Ecto neural progenitor cell (in vitro differentiated cells): ENCODE data around the gene INF2.

Source experiments
- DNase-seq: peaks from one replicate; pipeline ENCODE4 v3.0.0-alpha.2; 2018; ENCODE audit warnings: low spot score

INF2 gene

DNA sequence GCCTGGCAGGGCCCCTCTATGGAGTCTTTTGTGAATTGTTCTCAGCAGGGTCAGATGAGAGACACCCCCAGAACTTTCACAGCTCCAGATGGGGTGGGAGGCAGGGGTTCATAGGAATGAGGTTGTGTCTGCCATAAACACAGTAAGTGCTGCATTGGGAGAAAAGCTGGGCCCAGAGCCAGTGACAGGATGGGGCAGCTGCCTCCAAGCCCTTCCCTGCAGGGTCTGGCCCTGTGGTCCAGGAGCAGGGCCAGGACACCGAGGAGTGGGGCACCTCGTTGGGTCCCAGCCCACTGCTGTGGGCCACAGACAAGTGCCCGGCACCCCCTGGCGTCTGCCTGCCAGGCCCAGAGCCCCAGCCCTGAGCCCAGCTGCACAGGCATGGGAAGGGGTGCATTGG lies 13.3 kb downstream of the INF2 start:
- no peak for DNase-seq

DNA sequence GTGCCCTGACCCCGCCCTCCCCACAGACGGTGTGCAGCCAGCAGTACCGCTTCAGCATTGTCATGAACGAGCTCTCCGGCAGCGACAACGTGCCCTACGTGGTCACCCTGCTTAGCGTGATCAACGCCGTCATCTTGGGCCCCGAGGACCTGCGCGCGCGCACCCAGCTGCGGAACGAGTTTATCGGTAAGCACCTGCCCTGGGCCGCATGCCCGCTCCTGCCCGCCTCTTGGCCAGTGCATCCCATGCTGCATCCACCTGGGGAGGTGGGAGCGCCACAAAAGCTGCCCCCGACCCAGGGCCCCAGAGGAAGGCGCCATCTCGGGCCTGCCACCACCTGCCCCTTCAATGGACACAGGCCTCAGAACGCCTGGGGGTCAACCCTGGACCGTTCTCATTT lies 13.9 kb downstream of the INF2 start:
- DNase-seq: no peak

DNA sequence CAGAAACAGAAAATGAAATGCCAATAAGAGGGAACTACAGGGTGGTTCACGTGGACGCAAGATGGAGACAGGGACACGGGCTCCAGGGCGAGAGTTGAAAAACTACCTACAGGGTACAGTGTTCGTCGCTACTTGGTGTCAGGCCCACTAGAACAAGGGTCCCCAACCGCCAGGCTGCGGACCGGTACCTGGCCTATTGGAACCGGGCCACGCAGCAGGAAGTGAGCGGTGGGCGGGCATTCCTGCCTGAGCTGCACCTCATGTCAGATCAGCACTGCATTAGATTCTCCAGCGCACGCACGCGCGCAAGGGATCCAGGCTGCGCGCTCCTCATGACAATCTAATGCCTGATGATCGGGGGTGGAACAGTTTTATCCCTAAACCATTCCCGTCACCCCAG lies 14.8 kb downstream of the INF2 start:
- no peak for DNase-seq

DNA sequence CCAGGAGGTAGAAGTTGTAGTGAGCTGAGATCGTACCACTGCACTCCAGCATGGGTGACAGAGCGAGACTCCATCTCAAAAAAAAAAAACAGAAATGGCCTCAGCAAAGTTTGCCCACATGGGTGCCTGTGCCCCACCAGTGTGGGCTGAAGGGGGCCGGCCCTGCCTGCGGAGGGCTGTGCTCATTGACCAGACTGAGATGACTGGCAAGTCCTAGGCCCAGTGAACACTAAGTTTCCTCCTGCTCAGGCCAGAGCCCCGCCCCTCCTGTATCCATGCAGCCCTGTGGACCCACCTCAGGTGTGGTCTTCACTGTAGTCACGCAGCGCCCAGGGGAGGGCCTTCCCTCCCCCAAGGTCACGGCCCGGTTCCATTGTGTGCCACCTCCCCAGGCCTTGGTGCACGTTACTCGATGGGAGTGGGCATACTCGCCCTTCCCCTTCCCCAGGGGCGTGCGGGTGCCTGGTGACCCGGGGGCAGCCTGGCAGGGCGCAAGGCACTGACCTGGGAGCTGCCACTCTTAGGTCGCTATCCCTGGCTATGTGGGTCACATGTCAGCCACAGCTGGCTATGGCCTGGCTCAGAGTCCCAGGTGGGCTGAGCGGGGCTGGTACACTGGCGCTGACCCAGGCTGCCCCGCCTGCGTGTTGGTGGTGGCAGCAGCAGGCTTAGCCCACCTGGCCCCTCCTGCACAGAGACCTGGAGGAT lies 16.1 kb downstream of the INF2 start:
- no peak for DNase-seq

DNA sequence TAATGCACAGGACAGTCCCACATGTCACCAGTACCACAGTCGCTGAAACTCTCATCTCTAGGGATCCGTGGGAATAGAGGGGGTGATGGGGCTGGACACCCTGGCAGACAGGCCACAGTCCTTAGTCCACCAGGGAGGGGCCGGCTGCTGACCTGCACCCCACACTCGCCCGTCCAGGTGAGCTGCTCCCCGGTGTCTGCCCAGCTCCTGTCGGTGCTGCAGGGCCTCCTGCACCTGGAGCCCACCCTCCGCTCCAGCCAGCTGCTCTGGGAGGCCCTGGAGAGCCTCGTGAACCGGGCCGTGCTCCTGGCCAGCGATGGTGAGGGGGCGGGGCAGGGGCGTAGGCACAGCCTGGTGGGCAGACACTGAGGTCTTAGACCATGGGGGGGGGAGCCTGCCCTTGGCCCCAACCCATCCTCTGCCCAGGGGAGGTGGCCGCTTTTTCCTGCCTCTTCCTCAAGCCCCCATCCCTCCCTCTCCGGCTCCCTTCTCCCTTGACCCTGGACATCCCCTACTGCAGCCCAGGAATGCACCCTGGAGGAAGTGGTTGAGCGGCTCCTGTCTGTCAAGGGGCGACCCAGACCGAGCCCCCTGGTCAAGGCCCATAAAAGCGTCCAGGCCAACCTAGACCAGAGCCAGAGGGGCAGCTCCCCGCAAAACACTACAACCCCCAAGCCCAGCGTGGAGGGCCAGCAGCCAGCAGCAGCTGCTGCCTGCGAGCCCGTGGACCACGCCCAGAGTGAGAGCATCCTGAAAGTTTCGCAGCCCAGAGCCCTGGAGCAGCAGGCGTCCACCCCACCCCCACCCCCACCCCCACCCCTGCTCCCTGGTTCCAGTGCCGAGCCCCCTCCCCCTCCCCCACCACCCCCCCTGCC lies 17.6 kb downstream of the INF2 start:
- DNase-seq: no peak

DNA sequence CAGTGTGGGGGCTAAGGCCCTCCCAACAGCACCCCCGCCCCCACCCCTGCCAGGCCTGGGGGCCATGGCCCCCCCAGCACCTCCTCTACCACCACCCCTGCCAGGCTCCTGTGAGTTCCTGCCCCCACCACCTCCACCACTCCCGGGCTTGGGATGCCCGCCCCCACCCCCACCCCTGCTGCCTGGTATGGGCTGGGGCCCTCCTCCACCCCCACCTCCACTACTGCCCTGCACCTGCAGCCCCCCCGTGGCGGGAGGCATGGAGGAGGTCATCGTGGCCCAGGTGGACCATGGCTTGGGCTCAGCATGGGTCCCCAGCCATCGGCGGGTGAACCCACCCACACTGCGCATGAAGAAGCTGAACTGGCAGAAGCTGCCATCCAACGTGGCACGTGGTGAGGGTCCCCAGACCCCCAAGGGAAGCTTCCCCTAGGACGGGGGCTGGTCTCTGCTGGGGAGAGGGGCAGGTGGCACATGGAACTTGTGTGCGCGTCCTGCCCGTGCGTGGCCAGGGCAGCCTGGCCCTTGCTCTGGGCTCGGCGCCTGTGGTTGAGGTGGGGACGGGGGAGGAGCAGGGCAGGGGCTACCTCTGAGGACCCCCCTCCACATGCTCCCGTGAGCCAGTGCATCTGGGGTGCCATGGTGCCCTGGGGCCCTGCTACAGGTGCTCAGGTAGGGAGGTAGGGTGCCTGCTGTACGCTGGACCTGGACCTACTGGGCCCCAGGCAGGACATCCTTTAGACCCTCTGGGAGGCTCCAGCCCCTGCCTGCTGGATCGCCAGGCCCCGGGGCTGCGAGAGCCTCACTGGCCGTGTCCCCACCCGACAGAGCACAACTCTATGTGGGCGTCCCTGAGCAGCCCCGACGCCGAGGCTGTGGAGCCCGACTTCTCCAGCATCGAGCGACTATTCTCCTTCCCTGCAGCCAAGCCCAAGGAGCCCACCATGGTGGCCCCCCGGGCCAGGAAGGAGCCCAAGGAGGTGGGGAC lies 18.5 kb downstream of the INF2 start:
- no peak for DNase-seq

DNA sequence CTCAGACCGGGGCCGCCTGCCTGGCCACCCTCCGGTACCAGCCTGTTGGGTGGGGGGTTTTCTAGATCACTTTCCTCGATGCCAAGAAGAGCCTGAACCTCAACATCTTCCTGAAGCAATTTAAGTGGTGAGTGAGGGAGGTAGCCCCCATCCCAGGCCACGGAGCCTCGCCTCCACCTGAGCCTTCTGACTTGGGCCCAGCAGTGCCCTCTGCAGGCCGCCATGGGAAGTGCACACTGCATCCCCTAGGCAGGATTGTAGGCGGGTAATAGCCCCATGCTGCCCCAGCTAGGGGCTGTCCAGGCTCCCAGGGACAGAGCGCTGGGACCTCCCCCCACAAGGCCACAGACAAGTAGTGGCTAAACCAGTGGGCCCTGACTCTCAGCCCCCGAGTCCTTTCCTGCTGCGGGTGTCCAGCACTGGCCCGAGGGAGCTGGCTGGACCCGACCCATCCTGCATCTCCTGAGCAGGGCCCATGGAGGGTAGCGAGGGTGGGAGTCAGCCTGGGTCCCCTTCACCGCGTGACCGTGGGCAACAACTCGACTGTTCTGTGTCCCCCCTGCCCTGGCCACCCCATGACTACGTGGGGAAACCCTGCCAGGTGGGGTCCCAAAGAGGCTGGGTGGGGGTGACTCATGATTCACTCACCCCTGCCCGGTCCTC lies 19.3 kb downstream of the INF2 start:
- peak; percentile 88 for DNase-seq

DNA sequence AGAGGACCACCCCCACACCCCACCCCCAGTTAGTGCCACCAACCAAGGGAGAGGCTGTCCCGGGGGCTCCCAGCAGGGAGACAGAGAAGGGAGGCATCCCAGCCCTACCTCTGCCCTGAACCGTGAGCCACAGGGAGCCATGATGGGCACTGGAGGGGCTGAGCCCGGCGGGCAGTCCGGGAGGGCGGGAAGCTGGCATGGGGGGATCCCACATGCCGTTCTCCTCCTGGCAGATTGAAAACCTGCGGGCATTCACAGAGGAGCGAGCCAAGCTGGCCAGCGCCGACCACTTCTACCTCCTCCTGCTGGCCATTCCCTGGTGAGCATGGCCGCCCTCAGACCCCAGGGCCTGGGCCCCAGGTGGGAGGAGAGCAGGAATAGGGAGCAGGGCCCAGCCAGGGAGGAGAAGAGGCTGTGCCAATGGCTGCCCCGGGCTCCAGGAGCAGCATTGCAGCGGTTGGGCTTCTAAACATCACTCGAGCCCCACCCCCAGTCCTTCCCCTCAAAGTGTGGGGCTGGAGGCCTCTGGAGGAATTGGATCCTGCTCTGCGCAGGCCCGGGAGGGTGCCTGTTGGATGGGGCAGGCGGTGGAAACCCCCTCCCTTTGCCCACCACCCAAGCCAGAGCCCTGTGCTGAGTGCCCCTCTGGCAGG lies 20.1 kb downstream of the INF2 start:
- no peak for DNase-seq

DNA sequence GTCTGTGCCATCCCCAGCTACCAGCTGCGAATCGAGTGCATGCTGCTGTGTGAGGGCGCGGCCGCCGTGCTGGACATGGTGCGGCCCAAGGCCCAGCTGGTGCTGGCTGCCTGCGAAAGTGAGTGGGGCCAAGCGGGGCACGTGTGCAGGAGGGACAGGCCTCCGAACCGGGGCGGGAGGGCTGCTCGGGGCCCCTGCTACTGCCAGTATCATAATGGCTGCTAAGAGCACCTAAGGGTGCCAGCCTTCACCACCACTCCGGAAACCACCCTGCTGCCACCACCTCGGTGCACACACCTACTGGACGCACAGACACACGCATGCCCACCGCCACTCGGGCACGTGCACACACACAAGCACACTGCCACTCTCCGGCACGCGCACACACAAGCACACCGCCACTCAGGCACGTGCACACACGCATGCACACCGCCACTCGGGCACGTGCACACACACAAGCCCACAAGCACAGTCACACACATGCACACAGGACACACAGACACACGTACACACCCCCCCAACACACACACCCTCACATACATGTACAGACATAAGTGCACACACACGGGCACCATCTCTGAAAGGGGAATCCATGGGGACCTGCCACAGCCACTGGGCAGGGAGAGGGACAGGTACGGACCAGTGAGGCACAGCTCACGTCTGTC lies 20.8 kb downstream of the INF2 start:
- no peak for DNase-seq

DNA sequence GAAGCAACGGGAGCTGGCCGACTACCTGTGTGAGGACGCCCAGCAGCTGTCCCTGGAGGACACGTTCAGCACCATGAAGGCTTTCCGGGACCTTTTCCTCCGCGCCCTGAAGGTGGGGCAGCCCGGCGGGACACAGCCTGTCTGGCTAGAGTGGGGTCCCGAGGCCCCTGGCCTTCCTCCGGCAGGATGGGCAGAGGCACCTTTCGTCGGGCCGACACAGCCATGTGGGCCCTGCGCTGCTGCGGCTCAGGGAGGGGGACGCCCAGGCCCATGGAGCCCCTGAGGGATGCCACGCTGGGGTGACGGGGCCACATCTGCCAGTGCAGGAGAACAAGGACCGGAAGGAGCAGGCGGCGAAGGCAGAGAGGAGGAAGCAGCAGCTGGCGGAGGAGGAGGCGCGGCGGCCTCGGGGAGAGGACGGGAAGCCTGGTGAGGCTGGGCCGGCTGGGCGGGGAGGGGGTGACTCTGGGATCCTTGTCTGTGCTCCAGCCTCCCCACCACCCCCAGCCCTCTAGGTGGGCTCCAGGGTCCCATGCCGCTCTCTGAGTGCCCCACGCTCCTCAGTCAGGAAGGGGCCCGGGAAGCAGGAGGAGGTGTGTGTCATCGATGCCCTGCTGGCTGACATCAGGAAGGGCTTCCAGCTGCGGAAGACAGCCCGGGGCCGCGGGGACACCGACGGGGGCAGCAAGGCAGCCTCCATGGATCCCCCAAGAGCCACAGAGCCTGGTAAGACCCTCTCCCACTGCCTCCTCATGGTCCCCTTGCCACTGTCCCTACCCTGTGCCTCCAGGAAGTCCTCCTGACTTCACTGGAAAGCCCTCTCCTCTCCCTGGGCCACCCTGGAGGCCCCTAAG lies 23.7 kb downstream of the INF2 start:
- DNase-seq: no peak

DNA sequence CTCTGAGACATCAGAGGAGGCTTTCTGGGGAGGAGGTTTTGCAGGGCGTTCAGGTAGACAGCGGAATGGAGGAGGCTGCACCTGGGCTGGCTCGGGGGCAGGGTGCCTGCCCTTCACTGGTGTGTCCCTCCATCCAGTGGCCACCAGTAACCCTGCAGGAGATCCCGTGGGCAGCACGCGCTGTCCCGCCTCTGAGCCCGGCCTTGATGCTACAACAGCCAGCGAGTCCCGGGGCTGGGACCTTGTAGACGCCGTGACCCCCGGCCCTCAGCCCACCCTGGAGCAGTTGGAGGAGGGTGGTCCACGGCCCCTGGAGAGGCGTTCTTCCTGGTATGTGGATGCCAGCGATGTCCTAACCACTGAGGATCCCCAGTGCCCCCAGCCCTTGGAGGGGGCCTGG lies 24.6 kb downstream of the INF2 start:
- DNase-seq: no peak

DNA sequence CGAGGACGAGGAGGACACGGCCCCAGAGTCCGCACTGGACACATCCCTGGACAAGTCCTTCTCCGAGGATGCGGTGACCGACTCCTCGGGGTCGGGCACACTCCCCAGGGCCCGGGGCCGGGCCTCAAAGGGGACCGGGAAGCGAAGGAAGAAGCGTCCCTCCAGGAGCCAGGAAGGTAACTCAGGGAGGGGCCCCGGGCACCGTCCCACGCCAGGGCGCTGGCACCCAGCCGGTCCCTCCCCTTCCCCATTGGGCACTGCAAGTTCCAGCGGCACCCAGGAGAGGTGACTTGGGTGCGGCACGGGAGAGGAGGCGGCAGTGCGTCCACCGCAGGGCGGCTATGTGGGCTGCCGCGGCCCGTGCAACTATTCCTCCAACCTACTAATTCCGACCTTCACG lies 25.3 kb downstream of the INF2 start:
- no peak for DNase-seq

DNA sequence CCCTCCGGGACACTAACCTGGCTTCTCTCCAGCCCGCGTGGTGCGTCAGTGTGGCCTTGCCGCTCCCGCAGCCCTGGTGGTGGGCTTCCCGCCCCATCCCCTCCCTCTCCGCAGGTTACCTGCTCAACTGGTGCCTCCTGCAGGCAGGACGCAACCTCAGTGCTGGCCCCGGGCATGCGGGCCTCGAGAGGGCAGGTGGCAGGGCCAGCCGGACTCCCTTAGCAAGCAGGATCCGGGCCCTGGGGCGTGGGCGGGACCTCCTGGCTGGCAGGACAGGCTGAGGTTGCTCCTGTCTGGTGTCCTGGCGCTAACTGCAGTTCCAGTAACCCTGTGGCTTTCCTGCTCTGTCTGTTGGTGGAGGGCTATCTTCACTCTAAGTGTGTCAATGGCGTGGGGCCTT lies 26.0 kb downstream of the INF2 start:
- no peak for DNase-seq

DNA sequence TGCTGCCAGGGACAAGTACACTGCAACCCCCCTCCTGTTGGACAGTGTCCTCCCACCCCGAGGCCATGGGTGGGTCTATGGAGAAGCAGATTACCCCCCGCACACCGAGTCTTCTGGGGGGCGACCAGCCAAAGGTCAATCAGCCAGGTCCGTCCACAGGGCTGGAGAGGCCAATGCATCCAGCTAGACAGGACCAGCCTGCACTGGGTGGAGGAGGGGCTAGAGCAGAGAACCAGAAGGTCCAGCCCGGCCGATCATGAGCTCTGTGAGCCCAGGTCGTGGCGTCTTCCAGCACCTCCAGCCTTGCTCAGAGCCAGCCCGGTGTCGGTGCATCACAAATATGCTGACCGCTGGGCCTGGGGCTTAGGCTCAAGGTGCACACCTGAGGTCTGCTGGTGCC lies 26.5 kb downstream of the INF2 start:
- no peak for DNase-seq

DNA sequence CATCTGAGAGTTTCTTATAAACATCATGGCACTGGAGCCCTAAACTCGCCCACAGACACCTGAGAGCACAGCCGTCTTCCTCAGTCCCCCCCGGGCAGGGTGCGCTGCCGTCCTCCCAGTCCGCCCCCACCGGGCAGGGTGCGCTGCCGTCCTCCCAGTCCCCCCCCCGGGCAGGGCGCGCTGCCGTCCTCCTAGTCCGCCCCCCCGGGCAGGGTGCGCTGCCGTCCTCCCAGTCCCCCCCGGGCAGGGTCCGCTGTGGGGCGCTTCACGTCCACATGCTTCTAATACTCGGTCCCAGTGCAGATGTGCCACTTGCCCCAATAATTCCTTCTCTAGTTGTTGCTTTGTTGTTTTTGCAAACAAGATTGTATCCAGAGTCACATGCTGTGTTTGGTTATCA lies 27.7 kb downstream of the INF2 start:
- DNase-seq: no peak

DNA sequence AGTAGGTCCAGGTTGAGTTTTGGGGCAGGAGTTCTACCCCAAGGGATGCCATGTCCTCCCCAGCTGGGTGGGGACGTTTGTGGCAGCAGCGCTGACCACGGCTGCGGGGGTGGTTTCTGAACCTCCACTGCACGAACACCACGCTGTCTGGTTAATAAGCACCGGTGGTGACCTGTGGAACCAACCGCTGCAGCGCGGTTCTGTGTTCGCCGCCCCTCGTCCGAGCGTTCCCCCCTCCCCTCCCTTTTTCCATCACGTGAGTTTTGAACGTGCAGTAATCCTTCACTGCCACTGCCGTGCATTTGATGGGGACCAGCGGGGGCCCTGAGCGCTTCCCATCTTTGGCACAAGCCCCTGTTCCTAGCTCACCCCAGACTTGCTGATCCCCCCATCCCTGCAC lies 28.2 kb downstream of the INF2 start:
- no peak for DNase-seq

DNA sequence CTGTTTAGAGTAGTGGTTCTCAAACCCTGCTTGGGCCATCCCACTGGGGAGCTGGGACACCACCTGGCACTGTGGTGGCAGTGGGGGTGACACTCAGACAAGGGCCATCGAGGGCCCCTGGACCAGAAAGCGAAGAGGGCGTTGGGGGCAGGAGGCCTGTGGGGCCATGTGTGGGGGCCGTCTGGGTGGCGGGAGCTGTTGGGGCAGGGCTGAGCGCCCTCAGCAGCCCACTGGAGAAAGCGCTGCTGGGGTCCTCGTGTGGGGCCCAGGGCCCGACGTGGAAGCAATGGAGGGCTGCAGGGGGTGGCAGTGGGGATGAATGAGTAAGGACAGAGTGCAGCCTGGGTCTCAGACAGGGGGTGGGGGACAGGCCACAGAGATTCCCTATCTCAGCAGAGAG lies 28.7 kb downstream of the INF2 start:
- DNase-seq: no peak

DNA sequence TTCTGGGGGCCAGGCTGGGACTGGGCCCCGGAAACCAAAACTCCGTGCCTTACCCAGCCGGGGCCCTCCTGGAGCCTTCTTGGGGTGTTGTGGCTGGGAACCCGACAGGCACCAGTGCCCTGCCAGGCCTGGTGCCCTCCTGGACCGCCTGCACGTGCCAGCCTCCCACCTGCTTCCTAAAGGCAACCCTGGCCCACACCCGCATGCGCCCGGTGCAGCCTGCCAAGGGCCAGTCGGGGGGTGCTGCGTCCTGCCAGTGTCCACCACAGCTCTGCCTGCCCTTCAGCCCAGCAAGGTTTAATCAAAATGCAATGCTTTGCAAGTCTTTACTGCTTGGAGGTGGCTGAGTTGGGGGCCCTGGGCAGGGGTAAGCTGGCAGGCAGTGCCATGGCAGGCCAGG lies 29.5 kb downstream of the INF2 start:
- DNase-seq: no peak

DNA sequence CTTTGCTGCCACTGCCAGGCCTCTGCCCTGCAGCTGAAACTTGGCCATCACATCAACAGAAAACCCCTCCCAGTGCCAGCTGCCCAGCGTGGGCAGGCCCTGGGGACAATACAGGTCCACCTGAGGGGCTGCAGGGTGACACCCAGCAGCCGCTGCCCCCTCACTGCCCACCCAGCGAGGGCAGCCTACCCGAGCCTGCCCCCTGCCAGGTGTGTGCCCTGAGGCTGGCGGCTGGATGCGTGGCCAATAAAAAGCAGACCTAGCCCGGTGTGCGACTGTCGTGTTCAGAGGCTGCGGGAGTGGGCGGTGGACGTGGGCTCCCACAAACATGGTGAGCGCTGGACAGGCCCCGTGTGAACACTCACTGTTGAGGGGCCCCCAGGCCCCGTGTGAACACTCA lies 29.9 kb downstream of the INF2 start:
- no peak for DNase-seq
